Ovary (tissue), 9 donors: ENCODE data around the gene CTSL. TPM values are rescaled to one million over a fixed set of nuclear protein-coding genes. Genes with fewer than 3 reads are reported as not detected.
A peak's percentile ranks its signal among the peaks of the same experiment; 100 is the strongest.

Experiments
- DNase-seq, 5 donors: peaks; one replicate each; pipeline ENCODE4 v3.0.0-alpha.2; 2019 to 2020
- H3K27ac ChIP-seq, 2 donors: fragments of 200-600 bp; one replicate each; pipeline versions ENCODE4 v1.5.1 to v1.8.0; 2019 to 2022
- H3K27me3 ChIP-seq: fragments of 200-600 bp; one replicate; pipeline ENCODE4 v1.8.0; 2022
- H3K36me3 ChIP-seq: fragments of 200-600 bp; sonication (generic); one replicate; pipeline ENCODE4 v1.5.1; 2019
- H3K4me1 ChIP-seq: one replicate; pipeline ENCODE4 v1.8.1; 2013; ENCODE audit warnings: mild to moderate bottlenecking, moderate library complexity; ENCODE audit not compliant: insufficient read depth
- H3K4me3 ChIP-seq: fragments of 200-600 bp; sonication (generic); one replicate; pipeline ENCODE4 v1.5.1; 2017
- H3K9me3 ChIP-seq, 2 donors: fragments of 200-600 bp in 1 of 2; sonication (generic) in 1 of 2; one replicate each; pipeline versions ENCODE4 v1.5.1 to v1.8.1; 2013 to 2019; ENCODE audit warnings: mild to moderate bottlenecking in 1 of 2, moderate library complexity in 1 of 2
- CTCF ChIP-seq, 3 donors: fragments of 450-650 bp in 2 of 3; fragments of 200-600 bp in 1 of 3; IDR thresholded peaks; one replicate each; pipeline versions ENCODE4 v1.5.1 to v1.8.0; 2016 to 2022; ENCODE audit warnings: antibody characterized with exemption in 3 of 3, mild to moderate bottlenecking in 1 of 3
- EP300 ChIP-seq: sonication (generic); formaldehyde crosslinking; IDR thresholded peaks from one replicate; pipeline ENCODE4 v1.6.1; 2017; ENCODE audit warnings: antibody characterized with exemption
- POLR2A ChIP-seq: fragments of 450-650 bp; IDR thresholded peaks from one replicate; pipeline ENCODE4 v1.6.1; 2017; ENCODE audit warnings: antibody characterized with exemption, mild to moderate bottlenecking, moderate library complexity
- WGBS, 3 donors: extraction: QIAGEN DNeasy Blood & Tissue Kit in 1 of 3; methylation state at CpG; one replicate each; pipeline versions ENCODE4 v1.1.5 to v1.1.7; 2013 to 2017; 5-methylcytosine and 5-hydroxymethylcytosine counted together
- intact Hi-C, 4 donors: fragments of 100-400 bp; cut with DNase I; formaldehyde crosslinking; loops; one replicate each; pipeline versions ENCODE4 v1.11.0 to v1.15.1; 2022 to 2023
- polyA plus RNA-seq, 2 donors: library from polyadenylated mRNA; stranded (reverse); fragments of 200-250 nt in 1 of 2; fragments of 350-450 nt in 1 of 2; fragmentation: Illumina TruSeq in 1 of 2; extraction: RNeasy Lipid Tissue Mini Kit (QIAGEN cat#74804) in 1 of 2; gene quantifications; one replicate each; pipeline ENCODE4 v1.2.3, GENCODE V29; 2013 to 2014
- total RNA-seq, 7 donors: library from RNA; depleted of rRNA in 2 of 7; stranded (reverse); fragments of >200 nt in 2 of 7; fragmentation: NEBNext Ultra II Directional in 3 of 7; extraction: Animal tissue kit (Norgen Biotek cat#: 25700) in 3 of 7; gene quantifications; one replicate each; pipeline versions ENCODE4 v1.1.0 to v1.2.4, GENCODE V29; 2016 to 2023
- donor health status: DM: no; HTN: no; CAD: no; lungs with moderate emphysema.
- donor health status: DM: no; HTN: no; CAD: no.
- donor health status: Bipolar disorder and iron deficiency.
- donor health status: DM: yes; HTN: yes; CAD: no.
- donor health status: DM: no; HTN: no; CAD: no.
- donor health status: DM: yes; HTN: yes; CAD: no.

Gene CTSL
- total and polyA plus RNA-seq, 9 donors, result 94.0 to 219 (median 115) TPM

DNA sequence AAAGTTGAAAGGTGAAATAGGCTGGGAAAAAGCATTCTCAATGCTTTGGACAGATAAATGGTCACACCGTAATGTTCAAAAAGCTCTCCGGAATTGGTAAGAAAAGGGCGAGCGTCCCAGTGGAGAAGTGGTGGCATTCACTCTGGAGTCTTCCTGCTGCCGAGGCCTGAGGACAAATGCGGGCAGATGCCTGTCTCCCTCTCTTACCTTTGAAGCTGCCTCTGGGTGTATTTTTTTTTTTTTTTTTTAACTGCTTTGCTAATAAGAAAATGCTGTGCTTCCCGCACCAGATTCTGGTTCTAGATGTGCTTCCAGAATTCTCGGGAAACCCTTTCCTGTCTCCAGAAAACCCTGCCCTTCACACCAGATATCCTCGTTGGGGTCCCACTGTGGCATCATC lies 24.4 kb upstream of the CTSL start:
- no peak overlapping the region for H3K4me3 ChIP-seq
- 92 to 93% (median 92%) methylated on average over 9 of the region's 9 CpGs for WGBS, 3 donors
- intact Hi-C loops, result no loop called here
- H3K9me3 ChIP-seq, result no peaks in the 10 kb centered on the region
- H3K4me1 ChIP-seq, result no peaks in the 10 kb centered on the region
- H3K36me3 ChIP-seq, result no peaks in the 10 kb centered on the region
- no peak overlapping the region for H3K27ac ChIP-seq
- DNase-seq, result no peak
- H3K27me3 ChIP-seq, result no peaks in the 10 kb centered on the region
- TF ChIP-seq CTCF (IDR thresholded peaks at IDR 0.05) (no peak), EP300 (no peak), POLR2A (no peak)

DNA sequence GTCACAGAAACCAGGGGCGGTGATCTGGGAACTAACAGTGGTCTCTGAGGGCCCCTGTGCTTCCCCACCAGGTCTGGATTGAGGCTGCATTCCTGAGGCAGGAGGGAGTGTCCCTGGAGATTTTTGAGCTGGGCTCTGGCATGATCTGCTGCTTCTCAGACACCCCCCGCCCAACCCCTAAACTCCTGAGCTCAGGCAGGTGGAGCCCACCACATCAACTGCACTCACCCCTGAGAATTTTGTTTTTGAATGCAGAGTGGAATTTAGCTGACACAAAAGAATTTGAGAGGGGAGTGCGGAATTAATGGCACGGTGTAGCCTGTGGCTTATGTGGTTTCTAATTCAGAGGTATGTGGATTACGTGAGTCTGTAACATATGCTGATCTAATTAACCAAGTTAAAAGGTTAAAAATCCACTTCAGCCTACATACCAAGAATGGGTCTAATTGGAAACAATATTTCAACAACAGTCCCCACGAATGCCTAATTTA lies 23.9 kb upstream of the CTSL start:
- H3K27me3 ChIP-seq, result no peaks in the 10 kb centered on the region
- no peaks in the 10 kb centered on the region for H3K4me1 ChIP-seq
- intact Hi-C loops, result no loop called here
- H3K4me3 ChIP-seq, result no peak overlapping the region
- no peak for TF ChIP-seq EP300
- TF ChIP-seq CTCF (IDR thresholded peaks at IDR 0.05), result no peak
- TF ChIP-seq POLR2A, result no peak
- no peaks in the 10 kb centered on the region for H3K9me3 ChIP-seq
- H3K36me3 ChIP-seq, result no peaks in the 10 kb centered on the region
- WGBS, 3 donors, result 87 to 89% (median 88%) methylated on average over 6 of the region's 6 CpGs
- no peak for DNase-seq
- no peak overlapping the region for H3K27ac ChIP-seq

DNA sequence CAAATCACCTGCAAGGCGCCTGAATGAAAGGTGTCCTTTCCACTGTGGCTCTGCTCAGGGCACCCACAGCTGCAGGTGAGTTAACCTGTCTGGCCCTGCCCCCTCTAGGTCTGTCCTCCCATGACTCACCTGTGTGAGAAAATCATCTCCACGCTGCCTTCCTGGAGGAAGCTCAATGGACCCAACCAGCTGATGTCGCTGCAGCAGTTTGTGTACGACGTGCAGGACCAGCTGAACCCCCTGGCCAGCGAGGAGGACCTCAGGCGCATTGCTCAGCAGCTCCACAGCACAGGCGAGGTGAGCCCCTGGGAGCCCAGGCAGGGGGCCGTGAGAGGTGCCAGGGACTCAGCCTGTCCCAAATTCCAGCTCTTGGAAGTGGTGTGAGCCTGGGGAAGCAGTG lies 23.0 kb upstream of the CTSL start:
- TF ChIP-seq CTCF (IDR thresholded peaks at IDR 0.05) (no peak), EP300 (no peak), POLR2A (no peak)
- Histone ChIP-seq H3K4me3 (no peak overlapping the region), H3K36me3 (no peaks in the 10 kb centered on the region), H3K4me1 (no peaks in the 10 kb centered on the region), H3K9me3 (no peaks in the 10 kb centered on the region), H3K27me3 (no peaks in the 10 kb centered on the region), H3K27ac (no peak overlapping the region)
- no peak for DNase-seq
- WGBS, 3 donors, result 88 to 92% (median 89%) methylated on average over 9 of the region's 9 CpGs
- intact Hi-C loops, result no loop called here

DNA sequence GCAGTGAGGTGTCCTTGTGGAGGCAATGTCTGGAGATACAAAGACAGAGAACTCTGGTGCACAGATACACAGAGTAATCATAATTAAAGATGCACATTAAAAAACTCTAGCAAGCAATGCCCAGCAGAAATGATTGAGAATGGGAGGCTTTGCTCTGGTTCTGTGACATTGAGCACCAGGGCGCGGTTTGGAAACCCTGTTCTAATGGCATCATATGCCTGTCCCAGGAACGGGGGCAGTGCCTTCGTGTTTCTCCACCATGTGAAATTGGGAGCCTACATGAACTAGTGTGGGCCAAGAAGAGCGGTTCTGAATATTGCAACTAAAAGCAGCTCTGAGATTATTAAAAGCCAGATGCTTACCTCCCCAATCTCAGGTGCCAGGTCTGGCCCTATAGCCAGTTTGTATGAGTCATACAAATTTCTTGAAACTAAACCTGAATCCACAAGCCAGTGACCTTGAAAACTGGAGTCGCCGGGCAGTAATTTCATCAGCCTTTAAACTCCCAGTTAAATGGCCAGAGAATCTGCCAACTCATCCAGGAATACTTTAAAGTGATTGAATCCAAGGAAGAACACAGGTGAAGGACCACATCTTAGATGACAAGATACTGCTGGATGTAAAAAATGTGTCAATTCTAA lies 22.2 kb upstream of the CTSL start:
- H3K9me3 ChIP-seq, result no peaks in the 10 kb centered on the region
- 55 to 64% (median 61%) methylated on average over 7 of the region's 7 CpGs for WGBS, 3 donors
- no peak overlapping the region for H3K4me3 ChIP-seq
- no peaks in the 10 kb centered on the region for H3K27me3 ChIP-seq
- TF ChIP-seq EP300 (no peak), POLR2A (no peak), CTCF (IDR thresholded peaks at IDR 0.05) (no peak)
- H3K27ac ChIP-seq, result peak overlapping the region in 1 of 2 donors; percentile 8
- DNase-seq, result no peak
- no peaks in the 10 kb centered on the region for H3K4me1 ChIP-seq
- no peaks in the 10 kb centered on the region for H3K36me3 ChIP-seq
- intact Hi-C loops, result no loop called here
